ENCODE measurements around the gene EMP2.
"Not testable (repeated sequence)": the region's sequence is repeated elsewhere in the genome, so short reads cannot be mapped to it uniquely, and the experiment has no call there.

EMP2 gene

DNA sequence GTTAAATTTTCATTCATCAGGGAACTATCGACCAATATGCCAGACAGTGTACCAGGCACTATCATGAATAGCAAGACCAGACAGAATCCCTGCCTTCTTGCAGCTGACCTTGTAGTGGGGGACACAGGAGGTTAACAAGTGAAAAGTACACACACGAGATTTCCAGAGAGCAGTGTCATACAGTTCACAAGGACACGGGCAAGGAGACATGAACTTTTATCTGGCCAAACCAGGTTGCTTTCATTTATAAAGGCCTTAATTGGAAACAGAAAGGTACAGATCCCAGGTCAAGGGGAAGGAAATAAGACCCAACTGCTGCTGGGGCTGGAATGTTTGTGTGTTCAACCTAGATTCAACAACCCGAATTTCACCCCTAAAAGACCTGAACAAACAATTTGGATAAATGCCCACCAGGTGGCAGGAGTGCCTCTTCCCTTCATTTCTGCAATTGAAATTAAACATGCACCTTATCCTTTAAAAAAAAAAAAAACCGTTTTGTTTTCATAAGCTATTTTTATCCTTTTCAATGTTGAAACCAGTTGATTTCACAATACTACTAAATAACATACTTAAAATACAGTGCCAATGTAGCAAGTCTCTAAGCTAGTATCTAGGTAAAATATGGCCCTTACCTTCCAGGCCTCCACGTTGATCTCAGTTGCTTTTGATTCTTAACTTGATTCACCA is 65.9 kb downstream of the EMP2 start:
- no peak overlapping the region for H3K27ac Mint-ChIP-seq

DNA sequence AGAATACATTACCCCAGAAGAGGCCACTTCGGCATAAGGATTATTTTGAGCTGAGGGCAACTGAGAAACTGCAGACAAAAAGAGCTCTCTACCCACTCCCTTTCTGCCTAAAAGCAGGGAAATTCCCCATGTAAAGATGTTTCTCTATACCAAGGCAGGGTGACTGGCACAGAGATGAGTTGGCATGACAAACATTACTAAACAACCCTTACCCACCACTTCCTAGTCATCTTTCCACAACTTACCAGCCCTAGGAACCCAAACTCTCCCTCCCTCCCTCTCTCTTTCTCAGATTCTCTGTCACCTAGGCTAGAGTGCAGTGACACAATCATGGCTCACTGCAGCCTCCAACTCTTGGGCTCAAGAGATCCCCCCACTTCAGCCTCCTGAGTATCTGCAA is 68.6 kb downstream of the EMP2 start:
- H3K4me3 Mint-ChIP-seq: no peak overlapping the region
- H3K27me3 Mint-ChIP-seq: no peaks in the 10 kb centered on the region

More for the DNA sequence above, 65.9 kb downstream of the EMP2 start:
- Mint-ChIP-seq H3K4me3 (no peak overlapping the region), H3K36me3 (ENCODE audit: low read depth) (no peaks in the 10 kb centered on the region), H3K27me3 (no peaks in the 10 kb centered on the region), H3K9me3 (no peaks in the 10 kb centered on the region), H3K4me1 (ENCODE audit: low read depth) (peaks cover 24% of the 10 kb centered on the region)

GRCh38 chr16:10510279-10510678 is 70.1 kb downstream of the EMP2 start:
- no peaks in the 10 kb centered on the region for H3K9me3 Mint-ChIP-seq
- no peaks in the 10 kb centered on the region for H3K27me3 Mint-ChIP-seq
- H3K27ac Mint-ChIP-seq: no peak overlapping the region
- no peak overlapping the region for H3K4me3 Mint-ChIP-seq
- peaks cover 25% of the 10 kb centered on the region for H3K4me1 Mint-ChIP-seq (ENCODE audit: low read depth)
- no peaks in the 10 kb centered on the region for H3K36me3 Mint-ChIP-seq (ENCODE audit: low read depth)

More for the DNA sequence above, 68.6 kb downstream of the EMP2 start:
- H3K36me3 Mint-ChIP-seq (ENCODE audit: low read depth): no peaks in the 10 kb centered on the region
- peak overlapping the region; percentile 49 for H3K27ac Mint-ChIP-seq
- peaks cover 25% of the 10 kb centered on the region for H3K4me1 Mint-ChIP-seq (ENCODE audit: low read depth)
- no peaks in the 10 kb centered on the region for H3K9me3 Mint-ChIP-seq

GRCh38 chr16:10509534-10510025 is 70.8 kb downstream of the EMP2 start:
- Mint-ChIP-seq H3K4me1 (ENCODE audit: low read depth) (peaks cover 25% of the 10 kb centered on the region), H3K9me3 (no peaks in the 10 kb centered on the region), H3K27ac (no peak overlapping the region), H3K4me3 (no peak overlapping the region), H3K36me3 (ENCODE audit: low read depth) (no peaks in the 10 kb centered on the region), H3K27me3 (no peaks in the 10 kb centered on the region)

DNA sequence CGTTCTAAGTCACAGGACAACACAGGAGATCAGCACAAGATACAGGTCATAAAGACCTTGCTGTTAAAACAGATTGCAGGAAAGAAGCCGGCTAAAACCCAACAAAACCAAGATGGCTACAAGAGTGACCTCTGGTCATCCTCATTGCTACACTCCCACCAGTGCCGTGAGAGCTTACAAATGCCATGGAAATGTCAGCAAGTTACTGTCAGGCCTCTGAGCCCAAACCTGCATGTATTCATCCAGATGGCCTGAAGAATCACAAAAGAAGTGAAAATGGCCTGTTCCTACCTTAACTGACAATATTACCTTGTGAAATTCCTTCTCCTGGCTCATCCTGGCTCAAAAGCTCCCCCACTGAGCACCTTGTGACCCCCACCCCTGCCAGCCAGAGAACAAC is 75.1 kb downstream of the EMP2 start:
- not testable (repeated sequence) for H3K27me3 Mint-ChIP-seq; H3K4me3 Mint-ChIP-seq; H3K36me3 Mint-ChIP-seq (ENCODE audit: low read depth); H3K9me3 Mint-ChIP-seq; H3K27ac Mint-ChIP-seq
- peaks cover 14% of the 10 kb centered on the region for H3K4me1 Mint-ChIP-seq (ENCODE audit: low read depth)

DNA sequence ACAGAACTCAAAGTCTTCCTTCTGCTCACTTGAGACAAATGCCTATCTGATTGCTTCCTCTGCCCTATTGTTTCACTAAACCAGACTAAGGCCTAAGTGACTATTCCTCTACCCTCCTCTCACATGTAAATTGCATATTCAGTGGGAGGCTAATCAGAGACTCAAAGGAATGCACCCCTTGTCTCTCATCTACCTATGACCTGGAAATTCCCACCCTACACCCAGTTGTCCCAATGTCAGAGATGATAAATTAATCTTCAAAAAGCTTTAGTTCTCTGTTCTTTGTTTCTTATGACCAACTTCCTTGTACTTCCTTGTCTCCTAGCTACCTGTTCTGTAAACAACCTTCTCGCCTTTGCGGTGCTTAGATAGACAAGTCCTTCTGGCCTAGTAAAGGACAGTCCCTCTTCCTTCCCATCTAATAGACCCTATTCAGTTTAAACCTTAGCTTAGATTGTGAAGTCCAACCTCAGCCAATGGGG is 76.0 kb downstream of the EMP2 start:
- no peaks in the 10 kb centered on the region for H3K9me3 Mint-ChIP-seq

GRCh38 chr16:10502776-10503175 is 77.6 kb downstream of the EMP2 start:
- no peaks in the 10 kb centered on the region for H3K27me3 Mint-ChIP-seq
- H3K36me3 Mint-ChIP-seq (ENCODE audit: low read depth): no peaks in the 10 kb centered on the region
- peaks cover 7% of the 10 kb centered on the region for H3K4me1 Mint-ChIP-seq (ENCODE audit: low read depth)
- no peaks in the 10 kb centered on the region for H3K9me3 Mint-ChIP-seq
- H3K4me3 Mint-ChIP-seq: no peak overlapping the region
- H3K27ac Mint-ChIP-seq: no peak overlapping the region

More for the DNA sequence above, 76.0 kb downstream of the EMP2 start:
- Mint-ChIP-seq H3K4me3 (no peak overlapping the region), H3K36me3 (ENCODE audit: low read depth) (no peaks in the 10 kb centered on the region), H3K4me1 (ENCODE audit: low read depth) (peaks cover 8% of the 10 kb centered on the region), H3K27me3 (no peaks in the 10 kb centered on the region), H3K27ac (no peak overlapping the region)

DNA sequence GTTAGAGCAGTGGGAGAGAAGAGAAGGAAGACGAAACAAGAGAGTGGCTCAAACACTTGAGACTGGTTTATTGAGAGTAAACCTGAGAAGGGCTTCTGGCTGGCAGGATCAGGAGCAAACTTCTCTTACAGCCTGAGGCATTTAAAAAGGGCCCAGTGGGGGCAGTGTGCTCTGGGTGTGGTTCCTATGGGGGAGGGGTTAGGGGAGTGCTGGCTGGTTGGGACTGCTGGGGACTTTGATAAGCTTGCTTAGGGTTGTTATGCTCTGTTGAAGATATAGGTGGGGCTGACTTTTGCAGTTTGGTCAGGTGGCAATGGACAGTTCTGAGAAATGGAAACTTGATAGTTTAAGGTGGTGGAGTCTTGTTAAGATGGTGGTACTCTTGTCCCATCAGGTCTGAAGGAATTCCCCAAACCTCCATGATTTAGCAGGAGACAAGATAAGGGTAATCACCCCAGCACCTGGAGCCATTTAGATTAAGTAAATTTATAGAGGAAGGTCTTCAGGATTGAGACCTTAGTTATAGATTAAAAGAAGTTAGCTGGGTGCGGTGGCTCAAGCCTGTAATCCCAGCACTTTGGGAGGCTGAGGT is 79.3 kb downstream of the EMP2 start:
- H3K36me3 Mint-ChIP-seq (ENCODE audit: low read depth): no peaks in the 10 kb centered on the region
- peaks cover 7% of the 10 kb centered on the region for H3K4me1 Mint-ChIP-seq (ENCODE audit: low read depth)
- H3K27me3 Mint-ChIP-seq: no peaks in the 10 kb centered on the region
- no peak overlapping the region for H3K4me3 Mint-ChIP-seq
- peaks cover 7% of the 10 kb centered on the region for H3K9me3 Mint-ChIP-seq
- no peak overlapping the region for H3K27ac Mint-ChIP-seq

- no peak overlapping the region for H3K27ac Mint-ChIP-seq
- peaks cover 9% of the 10 kb centered on the region for H3K9me3 Mint-ChIP-seq
- no peaks in the 10 kb centered on the region for H3K36me3 Mint-ChIP-seq (ENCODE audit: low read depth)
- no peak overlapping the region for H3K4me3 Mint-ChIP-seq
- H3K4me1 Mint-ChIP-seq (ENCODE audit: low read depth): peaks cover 7% of the 10 kb centered on the region
- H3K27me3 Mint-ChIP-seq: no peaks in the 10 kb centered on the region
Measured at GRCh38 chr16:10500582-10500981, 79.8 kb downstream of the EMP2 start.

- no peaks in the 10 kb centered on the region for H3K36me3 Mint-ChIP-seq (ENCODE audit: low read depth)
- peaks cover 22% of the 10 kb centered on the region for H3K9me3 Mint-ChIP-seq
- H3K4me3 Mint-ChIP-seq: no peak overlapping the region
- H3K27me3 Mint-ChIP-seq: no peaks in the 10 kb centered on the region
- H3K4me1 Mint-ChIP-seq (ENCODE audit: low read depth): peaks cover 7% of the 10 kb centered on the region
- H3K27ac Mint-ChIP-seq: no peak overlapping the region
Measured at GRCh38 chr16:10497132-10498101, 83.0 kb downstream of the EMP2 start.

DNA sequence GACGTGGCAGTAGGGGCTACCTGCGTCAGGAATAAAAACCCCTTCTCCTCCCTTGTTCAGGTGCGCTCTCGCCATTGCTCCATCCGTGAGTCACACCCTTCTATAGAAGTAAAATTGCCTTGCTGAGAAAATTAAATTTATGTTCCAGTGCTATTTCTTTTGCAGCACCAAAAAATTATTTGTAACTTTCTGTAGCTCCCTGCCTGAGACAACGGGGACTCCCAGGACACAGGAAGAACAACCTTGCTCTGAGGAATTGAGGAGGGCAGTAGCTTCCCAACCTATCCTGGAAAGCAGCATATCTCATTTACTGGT is 85.4 kb downstream of the EMP2 start:
- Mint-ChIP-seq H3K9me3 (peaks cover 22% of the 10 kb centered on the region), H3K4me3 (no peak overlapping the region), H3K27ac (no peak overlapping the region), H3K36me3 (ENCODE audit: low read depth) (no peaks in the 10 kb centered on the region), H3K27me3 (no peaks in the 10 kb centered on the region), H3K4me1 (ENCODE audit: low read depth) (no peaks in the 10 kb centered on the region)

GRCh38 chr16:10494343-10495030 is 85.9 kb downstream of the EMP2 start:
- Mint-ChIP-seq H3K36me3 (ENCODE audit: low read depth) (no peaks in the 10 kb centered on the region), H3K4me1 (ENCODE audit: low read depth) (no peaks in the 10 kb centered on the region), H3K9me3 (peaks cover 22% of the 10 kb centered on the region), H3K27ac (no peak overlapping the region), H3K4me3 (no peak overlapping the region), H3K27me3 (no peaks in the 10 kb centered on the region)

- Mint-ChIP-seq H3K27me3 (no peaks in the 10 kb centered on the region), H3K4me3 (no peak overlapping the region), H3K4me1 (ENCODE audit: low read depth) (no peaks in the 10 kb centered on the region), H3K9me3 (peaks cover 22% of the 10 kb centered on the region), H3K27ac (no peak overlapping the region), H3K36me3 (ENCODE audit: low read depth) (no peaks in the 10 kb centered on the region)
Measured at GRCh38 chr16:10493276-10493675, 87.1 kb downstream of the EMP2 start.

GRCh38 chr16:10490141-10490540 is 90.3 kb downstream of the EMP2 start:
- H3K9me3 Mint-ChIP-seq: peaks cover 25% of the 10 kb centered on the region
- no peak overlapping the region for H3K27ac Mint-ChIP-seq
- peaks cover 4% of the 10 kb centered on the region for H3K36me3 Mint-ChIP-seq (ENCODE audit: low read depth)
- H3K4me3 Mint-ChIP-seq: no peak overlapping the region
- peaks cover 4% of the 10 kb centered on the region for H3K4me1 Mint-ChIP-seq (ENCODE audit: low read depth)
- H3K27me3 Mint-ChIP-seq: no peaks in the 10 kb centered on the region
